PFSK-1 (cell line): Measurements from ENCODE around the gene TOX3.

Source experiments
- POLR2AphosphoS5 ChIP-seq: IDR thresholded peaks from 2 replicates; pipeline ENCODE4 v1.6.1; 2012; ENCODE audit warnings: low read depth, mild to moderate bottlenecking, control low read depth, low read length, moderate library complexity
- SIN3A ChIP-seq: IDR thresholded peaks from 2 replicates; pipeline ENCODE4 v1.6.1; 2012; ENCODE audit warnings: mild to moderate bottlenecking, low read length, moderate library complexity, borderline replicate concordance; ENCODE audit not compliant: insufficient read depth
- TAF1 ChIP-seq: IDR thresholded peaks from 2 replicates; pipeline ENCODE4 v1.6.1; 2012; ENCODE audit warnings: low read length, control low read depth, borderline replicate concordance; ENCODE audit not compliant: insufficient read depth
- TF ChIP-seq, protein P1 (sequence below), 2 experiments: IDR thresholded peaks; 2 replicates each; pipeline versions ENCODE4 v1.6.1 to v1.8.0; 2011 to 2012; ENCODE audit warnings: low read depth in 2 of 2, low read length in 2 of 2, control low read depth in 1 of 2, inconsistent platforms in 1 of 2, mild to moderate bottlenecking in 1 of 2, moderate library complexity in 1 of 2; ENCODE audit not compliant: insufficient read depth in 1 of 2

GRCh38 chr16:52577130-52577706, 30.3 kb upstream of the TOX3 start:
- no peak for TF ChIP-seq SIN3A
- TF ChIP-seq POLR2AphosphoS5: no peak
- no peak for TF ChIP-seq TAF1
- TF ChIP-seq, protein P1, sequence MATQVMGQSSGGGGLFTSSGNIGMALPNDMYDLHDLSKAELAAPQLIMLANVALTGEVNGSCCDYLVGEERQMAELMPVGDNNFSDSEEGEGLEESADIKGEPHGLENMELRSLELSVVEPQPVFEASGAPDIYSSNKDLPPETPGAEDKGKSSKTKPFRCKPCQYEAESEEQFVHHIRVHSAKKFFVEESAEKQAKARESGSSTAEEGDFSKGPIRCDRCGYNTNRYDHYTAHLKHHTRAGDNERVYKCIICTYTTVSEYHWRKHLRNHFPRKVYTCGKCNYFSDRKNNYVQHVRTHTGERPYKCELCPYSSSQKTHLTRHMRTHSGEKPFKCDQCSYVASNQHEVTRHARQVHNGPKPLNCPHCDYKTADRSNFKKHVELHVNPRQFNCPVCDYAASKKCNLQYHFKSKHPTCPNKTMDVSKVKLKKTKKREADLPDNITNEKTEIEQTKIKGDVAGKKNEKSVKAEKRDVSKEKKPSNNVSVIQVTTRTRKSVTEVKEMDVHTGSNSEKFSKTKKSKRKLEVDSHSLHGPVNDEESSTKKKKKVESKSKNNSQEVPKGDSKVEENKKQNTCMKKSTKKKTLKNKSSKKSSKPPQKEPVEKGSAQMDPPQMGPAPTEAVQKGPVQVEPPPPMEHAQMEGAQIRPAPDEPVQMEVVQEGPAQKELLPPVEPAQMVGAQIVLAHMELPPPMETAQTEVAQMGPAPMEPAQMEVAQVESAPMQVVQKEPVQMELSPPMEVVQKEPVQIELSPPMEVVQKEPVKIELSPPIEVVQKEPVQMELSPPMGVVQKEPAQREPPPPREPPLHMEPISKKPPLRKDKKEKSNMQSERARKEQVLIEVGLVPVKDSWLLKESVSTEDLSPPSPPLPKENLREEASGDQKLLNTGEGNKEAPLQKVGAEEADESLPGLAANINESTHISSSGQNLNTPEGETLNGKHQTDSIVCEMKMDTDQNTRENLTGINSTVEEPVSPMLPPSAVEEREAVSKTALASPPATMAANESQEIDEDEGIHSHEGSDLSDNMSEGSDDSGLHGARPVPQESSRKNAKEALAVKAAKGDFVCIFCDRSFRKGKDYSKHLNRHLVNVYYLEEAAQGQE (IDR thresholded peaks at IDR 0.05; ENCODE audit: insufficient read depth in 1 of 2, low read depth in 2 of 2, low read length in 2 of 2): no peak
